ENCODE data around the gene DSCAML1. TPM values are rescaled to one million over a fixed set of nuclear protein-coding genes. Genes with fewer than 3 reads are reported as not detected.

Gene DSCAML1
- total and polyA plus RNA-seq, 9 of the 15 experiments (the other 6 are each of a cell fraction or from before 2014, with no cell fraction given) = not detected

DNA sequence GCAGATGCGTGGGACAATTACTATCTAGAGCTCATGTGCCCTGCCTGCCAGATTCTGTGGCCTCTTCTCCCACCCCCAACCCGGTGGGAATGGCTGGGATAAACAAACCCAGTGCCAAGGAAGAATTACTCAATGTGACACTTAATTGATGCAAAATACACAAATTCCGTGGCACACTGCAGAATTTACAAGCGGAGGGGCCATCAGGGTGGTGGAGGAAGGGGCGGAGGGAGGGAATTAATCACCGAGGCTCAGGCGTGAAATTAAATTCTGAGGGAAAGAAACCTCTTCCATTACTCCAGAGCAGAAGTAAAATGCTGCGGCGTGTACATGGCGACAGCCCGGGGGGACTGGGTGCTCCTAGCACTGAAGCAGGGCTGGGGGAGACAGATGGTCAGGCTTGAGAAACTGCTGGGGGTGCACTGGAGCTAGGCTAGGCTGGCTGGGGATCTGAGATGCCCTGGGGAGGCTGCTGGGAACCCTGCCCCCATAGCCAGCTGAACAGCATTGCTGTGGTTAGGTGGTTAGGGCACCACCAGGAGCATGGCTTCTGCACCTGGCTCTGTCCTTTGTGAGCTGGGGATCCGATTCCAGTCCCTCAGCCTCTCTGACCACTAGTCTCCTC lies 268.8 kb downstream of the DSCAML1 start (continued):
- no peak for TF ChIP-seq AFF1 (IDR thresholded peaks at IDR 0.05; ENCODE audit: low read depth in 1 of 2, partially characterized antibody in 2 of 2)
- no peak for TF ChIP-seq ATF7 (IDR thresholded peaks at IDR 0.05)
- no peak for TF ChIP-seq BRF1 (IDR thresholded peaks at IDR 0.05; ENCODE audit: borderline replicate concordance, extremely low read depth, insufficient read length)
- TF ChIP-seq MYNN (IDR thresholded peaks at IDR 0.05) = no peak
- no peak for TF ChIP-seq MYNN (CRISPR knock-in tag; IDR thresholded peaks at IDR 0.05)
- TF ChIP-seq ZNF121 (CRISPR knock-in tag; conservative IDR thresholded peaks at IDR 0.05) = no peak

DNA sequence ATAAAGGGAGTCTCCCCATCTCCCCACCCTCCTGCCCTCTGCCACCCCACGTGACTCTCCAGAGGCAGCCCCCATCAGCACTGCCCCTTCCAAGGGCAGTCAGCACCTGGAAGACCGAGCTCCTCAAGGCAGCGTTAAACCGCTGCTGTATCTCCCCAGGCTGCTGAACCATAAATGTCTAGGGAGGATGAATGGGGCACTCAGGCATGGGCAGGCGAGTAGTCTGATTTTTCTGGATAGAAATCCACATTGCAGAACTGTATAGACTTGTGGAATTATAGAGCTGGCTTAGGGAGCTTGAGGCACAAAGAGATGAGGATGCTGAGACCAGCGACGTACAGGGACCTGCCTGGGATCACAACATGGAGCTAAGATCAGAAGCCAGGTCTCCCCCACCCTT lies 269.7 kb downstream of the DSCAML1 start:
- H3K9ac ChIP-seq (ENCODE audit: insufficient read depth in 1 of 2, low read depth in 2 of 2, low read length in 2 of 2) = no peak overlapping the region
- no peak overlapping the region for H3K27ac ChIP-seq (ENCODE audit: extremely low read depth, low read depth, low read length)
- DNase-seq (ENCODE audit: extremely low read depth in 1 of 4, low spot score in 3 of 4) = no peak
- no peak for FAIRE-seq
- no TSS peak for BruUV-seq (replicated peaks)
- in situ Hi-C loops (cut with MboI) (no loop called here), intact Hi-C loops (cut with micrococcal nuclease) (no loop called here)
- no peak overlapping the region for H3K4me2 ChIP-seq (ENCODE audit: insufficient read depth, low read length)
- H3K9me1 ChIP-seq (ENCODE audit: control insufficient read depth, insufficient read depth, low read length) = peaks cover 2% of the 10 kb centered on the region
- no peak overlapping the region for H2AFZ ChIP-seq (ENCODE audit: low read depth, low read length)
- ATAC-seq = no peak
- no peaks in the 10 kb centered on the region for H3K36me3 ChIP-seq (ENCODE audit: control insufficient read depth, insufficient read depth, low read length)
- no peaks in the 10 kb centered on the region for H3K79me2 ChIP-seq (ENCODE audit: control insufficient read depth, insufficient read depth, low read length)
- TF ChIP-seq USF1 (CRISPR knock-in tag; IDR thresholded peaks at IDR 0.05) = no peak
- no peak for TF ChIP-seq HINFP (tag; conservative IDR thresholded peaks at IDR 0.05; ENCODE audit: low read depth)
- TF ChIP-seq, protein P1, sequence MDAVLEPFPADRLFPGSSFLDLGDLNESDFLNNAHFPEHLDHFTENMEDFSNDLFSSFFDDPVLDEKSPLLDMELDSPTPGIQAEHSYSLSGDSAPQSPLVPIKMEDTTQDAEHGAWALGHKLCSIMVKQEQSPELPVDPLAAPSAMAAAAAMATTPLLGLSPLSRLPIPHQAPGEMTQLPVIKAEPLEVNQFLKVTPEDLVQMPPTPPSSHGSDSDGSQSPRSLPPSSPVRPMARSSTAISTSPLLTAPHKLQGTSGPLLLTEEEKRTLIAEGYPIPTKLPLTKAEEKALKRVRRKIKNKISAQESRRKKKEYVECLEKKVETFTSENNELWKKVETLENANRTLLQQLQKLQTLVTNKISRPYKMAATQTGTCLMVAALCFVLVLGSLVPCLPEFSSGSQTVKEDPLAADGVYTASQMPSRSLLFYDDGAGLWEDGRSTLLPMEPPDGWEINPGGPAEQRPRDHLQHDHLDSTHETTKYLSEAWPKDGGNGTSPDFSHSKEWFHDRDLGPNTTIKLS (IDR thresholded peaks at IDR 0.05; ENCODE audit: borderline replicate concordance, low read depth) = no peak
- TF ChIP-seq TEAD1 (CRISPR knock-in tag; IDR thresholded peaks at IDR 0.05) = no peak
- no peak for TF ChIP-seq ZNF146 (CRISPR knock-in tag; IDR thresholded peaks at IDR 0.05; ENCODE audit: unreplicated experiment)
- no peak for TF ChIP-seq PRMT5 (CRISPR knock-in tag; IDR thresholded peaks at IDR 0.05)
- CTCF ChIA-PET (ENCODE audit: low intra/inter-chr PET ratio) = no interaction called here
- POLR2A ChIA-PET = interaction anchor here (0.7 to 0.8 kb wide), 3 partner anchors 9 to 100 kb away, joined by 3 to 4 read pairs (median 3); no protein-coding TSS in a partner anchor
- WGBS (ENCODE audit: insufficient coverage, low coverage, missing lambda C conversion rate) = 0% methylated on average over 7 of the region's 7 CpGs
- peaks cover 9% of the 10 kb centered on the region; the same call in 1 of the 2 replicates for H4K20me1 ChIP-seq (replicated peaks; ENCODE audit: control insufficient read depth, insufficient read depth, low read length)
- no peaks in the 10 kb centered on the region for H3K4me1 ChIP-seq (replicated peaks in 1 of 2; ENCODE audit: control insufficient read depth in 2 of 2, insufficient read depth in 2 of 2, low read length in 2 of 2)
- peaks cover 45 to 85% of the 10 kb centered on the region in 2 experiments for H3K27me3 ChIP-seq (ENCODE audit: control insufficient read depth in 2 of 2, insufficient read depth in 2 of 2, low read length in 2 of 2)
- H3K4me3 ChIP-seq = no peak overlapping the region
- no peaks in the 10 kb centered on the region for H3K9me3 ChIP-seq (replicated peaks; ENCODE audit: control insufficient read depth, insufficient read depth, low read depth, low read length)

Measured in K562 (cell line).